Measurements from ENCODE around the gene CABYR.

DNA sequence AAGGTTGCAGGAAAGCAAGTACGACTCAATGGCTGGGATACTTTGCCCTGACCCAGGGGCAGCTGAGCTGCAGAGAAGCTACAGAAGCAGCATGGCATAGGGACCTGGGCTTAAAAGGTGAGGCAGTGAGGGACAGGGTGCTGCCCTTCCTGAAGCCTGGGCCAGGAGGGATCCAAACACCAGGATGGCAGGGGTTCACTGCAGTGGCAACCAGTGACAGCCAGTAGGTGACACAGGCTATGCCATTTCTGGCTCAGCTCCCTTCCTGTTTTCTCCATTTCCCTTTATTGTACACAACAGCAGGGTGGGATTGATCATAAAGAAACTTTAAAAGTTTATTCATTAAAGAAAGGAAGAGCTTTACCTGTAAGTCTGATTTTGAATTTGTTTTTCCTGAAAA, 48.8 kb downstream of the CABYR start:
- TF ChIP-seq, protein P1, sequence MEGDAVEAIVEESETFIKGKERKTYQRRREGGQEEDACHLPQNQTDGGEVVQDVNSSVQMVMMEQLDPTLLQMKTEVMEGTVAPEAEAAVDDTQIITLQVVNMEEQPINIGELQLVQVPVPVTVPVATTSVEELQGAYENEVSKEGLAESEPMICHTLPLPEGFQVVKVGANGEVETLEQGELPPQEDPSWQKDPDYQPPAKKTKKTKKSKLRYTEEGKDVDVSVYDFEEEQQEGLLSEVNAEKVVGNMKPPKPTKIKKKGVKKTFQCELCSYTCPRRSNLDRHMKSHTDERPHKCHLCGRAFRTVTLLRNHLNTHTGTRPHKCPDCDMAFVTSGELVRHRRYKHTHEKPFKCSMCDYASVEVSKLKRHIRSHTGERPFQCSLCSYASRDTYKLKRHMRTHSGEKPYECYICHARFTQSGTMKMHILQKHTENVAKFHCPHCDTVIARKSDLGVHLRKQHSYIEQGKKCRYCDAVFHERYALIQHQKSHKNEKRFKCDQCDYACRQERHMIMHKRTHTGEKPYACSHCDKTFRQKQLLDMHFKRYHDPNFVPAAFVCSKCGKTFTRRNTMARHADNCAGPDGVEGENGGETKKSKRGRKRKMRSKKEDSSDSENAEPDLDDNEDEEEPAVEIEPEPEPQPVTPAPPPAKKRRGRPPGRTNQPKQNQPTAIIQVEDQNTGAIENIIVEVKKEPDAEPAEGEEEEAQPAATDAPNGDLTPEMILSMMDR (CRISPR knock-in tag; IDR thresholded peaks at IDR 0.05) = no peak
- no peak for TF ChIP-seq PPARG (CRISPR knock-in tag; conservative IDR thresholded peaks at IDR 0.05)
- TF ChIP-seq, protein P2, sequence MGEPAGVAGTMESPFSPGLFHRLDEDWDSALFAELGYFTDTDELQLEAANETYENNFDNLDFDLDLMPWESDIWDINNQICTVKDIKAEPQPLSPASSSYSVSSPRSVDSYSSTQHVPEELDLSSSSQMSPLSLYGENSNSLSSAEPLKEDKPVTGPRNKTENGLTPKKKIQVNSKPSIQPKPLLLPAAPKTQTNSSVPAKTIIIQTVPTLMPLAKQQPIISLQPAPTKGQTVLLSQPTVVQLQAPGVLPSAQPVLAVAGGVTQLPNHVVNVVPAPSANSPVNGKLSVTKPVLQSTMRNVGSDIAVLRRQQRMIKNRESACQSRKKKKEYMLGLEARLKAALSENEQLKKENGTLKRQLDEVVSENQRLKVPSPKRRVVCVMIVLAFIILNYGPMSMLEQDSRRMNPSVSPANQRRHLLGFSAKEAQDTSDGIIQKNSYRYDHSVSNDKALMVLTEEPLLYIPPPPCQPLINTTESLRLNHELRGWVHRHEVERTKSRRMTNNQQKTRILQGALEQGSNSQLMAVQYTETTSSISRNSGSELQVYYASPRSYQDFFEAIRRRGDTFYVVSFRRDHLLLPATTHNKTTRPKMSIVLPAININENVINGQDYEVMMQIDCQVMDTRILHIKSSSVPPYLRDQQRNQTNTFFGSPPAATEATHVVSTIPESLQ (CRISPR knock-in tag; conservative IDR thresholded peaks at IDR 0.05) = no peak
- TF ChIP-seq ZNF746 (CRISPR knock-in tag; IDR thresholded peaks at IDR 0.05) = no peak
- TF ChIP-seq TCF7 (IDR thresholded peaks at IDR 0.05; ENCODE audit: low read depth) = no peak
- no peak for TF ChIP-seq GABPA (IDR thresholded peaks at IDR 0.05; ENCODE audit: low read depth, low read length)
- TF ChIP-seq GABPA (CRISPR knock-in tag; IDR thresholded peaks at IDR 0.05; ENCODE audit: low read depth) = no peak
- TF ChIP-seq SIN3A (IDR thresholded peaks at IDR 0.05; ENCODE audit: borderline replicate concordance, low read depth, low read length) = no peak
- TF ChIP-seq, protein P3, sequence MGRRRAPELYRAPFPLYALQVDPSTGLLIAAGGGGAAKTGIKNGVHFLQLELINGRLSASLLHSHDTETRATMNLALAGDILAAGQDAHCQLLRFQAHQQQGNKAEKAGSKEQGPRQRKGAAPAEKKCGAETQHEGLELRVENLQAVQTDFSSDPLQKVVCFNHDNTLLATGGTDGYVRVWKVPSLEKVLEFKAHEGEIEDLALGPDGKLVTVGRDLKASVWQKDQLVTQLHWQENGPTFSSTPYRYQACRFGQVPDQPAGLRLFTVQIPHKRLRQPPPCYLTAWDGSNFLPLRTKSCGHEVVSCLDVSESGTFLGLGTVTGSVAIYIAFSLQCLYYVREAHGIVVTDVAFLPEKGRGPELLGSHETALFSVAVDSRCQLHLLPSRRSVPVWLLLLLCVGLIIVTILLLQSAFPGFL (CRISPR knock-in tag; IDR thresholded peaks at IDR 0.05) = no peak
- TF ChIP-seq, protein P4, sequence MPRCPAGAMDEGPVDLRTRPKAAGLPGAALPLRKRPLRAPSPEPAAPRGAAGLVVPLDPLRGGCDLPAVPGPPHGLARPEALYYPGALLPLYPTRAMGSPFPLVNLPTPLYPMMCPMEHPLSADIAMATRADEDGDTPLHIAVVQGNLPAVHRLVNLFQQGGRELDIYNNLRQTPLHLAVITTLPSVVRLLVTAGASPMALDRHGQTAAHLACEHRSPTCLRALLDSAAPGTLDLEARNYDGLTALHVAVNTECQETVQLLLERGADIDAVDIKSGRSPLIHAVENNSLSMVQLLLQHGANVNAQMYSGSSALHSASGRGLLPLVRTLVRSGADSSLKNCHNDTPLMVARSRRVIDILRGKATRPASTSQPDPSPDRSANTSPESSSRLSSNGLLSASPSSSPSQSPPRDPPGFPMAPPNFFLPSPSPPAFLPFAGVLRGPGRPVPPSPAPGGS (CRISPR knock-in tag; IDR thresholded peaks at IDR 0.05) = no peak

Data from HepG2 (cell line).